SHP77 treated with DMSO at 0.1 percent for 48 hours (cell line): ENCODE data around the gene C1QTNF6.
"Not testable (repeated sequence)": the region's sequence is repeated elsewhere in the genome, so short reads cannot be mapped to it uniquely, and the experiment has no call there.

Source experiments
- DNase-seq: peaks from one replicate; lab custom pipeline; 2025; lab: John Stamatoyannopoulos, UW

C1QTNF6 gene

GRCh38 chr22:37206841-37207821 lies 19.1 kb upstream of the C1QTNF6 start:
- no peak for DNase-seq

GRCh38 chr22:37206118-37206840 lies 18.2 kb upstream of the C1QTNF6 start:
- DNase-seq = no peak

DNA sequence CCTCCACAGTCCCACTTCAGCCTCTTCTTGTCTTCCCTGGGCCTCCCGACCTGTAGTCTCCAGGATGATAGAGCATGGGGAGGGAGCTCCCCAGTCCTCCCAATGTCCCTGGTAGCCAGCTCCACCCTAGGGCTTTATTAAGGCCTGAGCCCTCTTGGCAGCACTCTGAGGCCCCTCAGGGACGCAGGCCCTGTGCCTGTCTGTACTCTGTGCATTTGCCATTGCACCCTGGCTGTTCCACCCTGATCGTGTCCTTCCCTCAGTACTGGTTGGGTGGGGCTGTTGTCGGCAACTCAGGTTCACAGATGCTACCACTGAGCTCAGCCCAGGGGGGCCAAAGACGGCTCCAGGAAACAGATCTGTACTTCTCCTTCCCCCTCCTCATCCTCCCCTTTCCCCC lies 17.0 kb upstream of the C1QTNF6 start:
- no peak for DNase-seq

DNA sequence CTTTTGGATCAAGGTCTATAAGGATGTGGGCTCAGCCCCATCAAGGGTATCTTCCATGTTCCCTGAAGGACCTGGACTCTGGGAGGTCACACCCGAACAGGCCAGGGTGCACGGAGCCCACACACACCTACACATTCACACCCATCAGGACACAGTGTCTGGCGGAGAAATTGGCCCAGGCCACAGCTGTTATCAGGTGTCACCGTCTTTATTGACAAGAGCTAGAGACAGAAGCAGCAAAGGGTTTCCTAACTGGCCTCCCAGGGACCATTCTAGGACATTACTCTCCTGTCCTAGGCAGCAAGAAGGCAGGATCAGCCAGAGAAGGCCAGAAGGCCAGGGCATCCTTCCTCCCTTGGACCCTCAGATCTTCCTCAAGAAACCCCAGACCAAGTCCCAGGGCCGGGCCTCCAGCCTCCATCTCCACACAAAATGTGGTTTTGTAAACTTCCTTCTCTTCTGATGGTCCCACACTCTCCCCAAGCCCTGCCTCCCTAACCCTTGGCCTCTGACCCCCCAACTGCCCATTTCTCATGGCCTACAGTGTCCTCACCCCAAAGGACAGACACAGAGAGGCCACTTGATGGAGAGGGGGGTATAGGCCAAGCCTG lies 16.1 kb upstream of the C1QTNF6 start:
- DNase-seq = no peak

DNA sequence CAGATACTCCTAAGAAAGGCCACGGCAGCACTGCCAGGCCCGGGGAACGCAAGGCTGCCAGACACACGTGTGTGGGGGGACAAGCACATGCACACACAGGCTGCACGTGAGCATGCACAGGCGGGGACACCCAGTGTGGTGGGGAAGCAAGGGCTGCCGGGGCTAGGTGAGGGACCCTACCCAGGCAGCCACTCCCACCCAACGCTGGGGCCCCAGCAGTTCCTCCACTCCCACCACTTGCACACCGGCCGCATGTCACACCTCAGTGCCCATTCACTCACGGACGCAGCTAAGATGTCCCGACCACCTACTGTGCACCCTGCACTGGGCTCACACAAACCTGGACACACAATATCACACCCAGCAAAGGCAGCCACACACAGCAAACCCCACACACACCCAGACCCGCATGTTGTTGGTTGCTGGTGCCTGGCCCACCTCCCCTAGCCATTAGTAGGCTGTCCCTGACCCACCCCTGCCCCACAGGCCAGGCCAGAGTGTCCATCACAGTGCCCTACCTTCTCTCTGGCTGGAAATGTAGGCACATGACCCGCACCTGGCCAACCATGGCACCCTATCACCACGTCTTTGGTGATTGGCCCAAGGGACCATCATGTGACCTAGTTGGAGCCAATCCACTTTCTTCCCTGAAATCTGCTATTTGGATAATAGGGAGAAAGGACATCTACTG lies 15.5 kb upstream of the C1QTNF6 start:
- DNase-seq = no peak

DNA sequence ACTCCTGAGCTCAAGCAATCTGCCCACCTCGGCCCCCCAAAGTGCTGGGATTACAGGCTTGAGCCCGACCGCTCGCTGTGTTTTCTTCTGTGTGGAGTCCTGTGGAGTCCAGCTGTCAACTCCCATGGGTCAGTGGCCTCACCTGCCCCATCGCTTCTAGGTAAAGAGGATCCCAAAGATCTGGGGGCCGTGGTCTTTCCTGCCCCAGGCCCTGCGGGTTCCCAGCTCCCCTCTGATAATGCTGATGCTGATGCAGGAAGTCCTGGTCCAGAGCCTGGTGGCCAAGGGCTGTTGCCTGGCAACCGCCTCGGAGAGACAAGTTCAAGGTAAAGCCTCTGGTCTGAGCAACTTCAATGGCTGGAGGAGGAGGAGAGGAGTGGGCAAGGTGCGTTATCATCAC lies 14.7 kb upstream of the C1QTNF6 start:
- no peak for DNase-seq

- DNase-seq = no peak
Observed at GRCh38 chr22:37202001-37202555, 14.0 kb upstream of the C1QTNF6 start.

DNA sequence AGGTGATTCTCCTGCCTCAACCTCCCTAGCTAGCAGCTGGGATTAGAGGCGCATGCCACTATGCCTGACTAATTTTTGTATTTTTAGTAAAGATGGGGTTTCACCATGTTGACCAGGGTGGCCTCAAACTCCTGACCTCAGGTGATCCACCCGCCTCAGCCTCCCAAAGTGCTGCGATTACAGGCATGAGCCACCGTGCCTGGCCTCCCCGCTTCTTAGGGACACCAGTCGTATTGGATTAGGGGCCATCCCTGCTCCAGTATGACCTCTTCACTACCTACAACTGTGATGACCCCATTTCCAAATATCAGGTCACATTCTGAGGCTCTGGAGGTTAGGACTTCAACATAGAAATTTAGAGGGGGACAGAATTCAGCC lies 13.4 kb upstream of the C1QTNF6 start:
- not testable (repeated sequence) for DNase-seq

DNA sequence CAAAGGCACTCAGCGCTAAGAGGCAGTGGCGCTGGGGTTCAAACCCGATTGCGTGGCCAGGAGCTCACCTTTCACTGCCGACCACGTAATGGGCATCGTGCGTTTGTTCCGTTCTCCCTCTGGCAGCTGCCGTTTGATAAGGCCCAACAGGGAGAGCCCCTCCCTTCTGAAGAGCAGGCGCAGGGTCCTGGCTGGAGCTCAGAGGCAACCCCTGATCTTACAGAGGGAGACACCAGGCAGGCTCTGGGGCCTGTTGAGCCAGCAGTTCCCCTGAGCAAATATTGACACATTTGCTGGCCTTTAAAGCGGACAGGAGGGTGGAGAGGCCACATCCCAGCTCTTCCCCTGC lies 11.7 kb upstream of the C1QTNF6 start:
- DNase-seq = peak; percentile 50

DNA sequence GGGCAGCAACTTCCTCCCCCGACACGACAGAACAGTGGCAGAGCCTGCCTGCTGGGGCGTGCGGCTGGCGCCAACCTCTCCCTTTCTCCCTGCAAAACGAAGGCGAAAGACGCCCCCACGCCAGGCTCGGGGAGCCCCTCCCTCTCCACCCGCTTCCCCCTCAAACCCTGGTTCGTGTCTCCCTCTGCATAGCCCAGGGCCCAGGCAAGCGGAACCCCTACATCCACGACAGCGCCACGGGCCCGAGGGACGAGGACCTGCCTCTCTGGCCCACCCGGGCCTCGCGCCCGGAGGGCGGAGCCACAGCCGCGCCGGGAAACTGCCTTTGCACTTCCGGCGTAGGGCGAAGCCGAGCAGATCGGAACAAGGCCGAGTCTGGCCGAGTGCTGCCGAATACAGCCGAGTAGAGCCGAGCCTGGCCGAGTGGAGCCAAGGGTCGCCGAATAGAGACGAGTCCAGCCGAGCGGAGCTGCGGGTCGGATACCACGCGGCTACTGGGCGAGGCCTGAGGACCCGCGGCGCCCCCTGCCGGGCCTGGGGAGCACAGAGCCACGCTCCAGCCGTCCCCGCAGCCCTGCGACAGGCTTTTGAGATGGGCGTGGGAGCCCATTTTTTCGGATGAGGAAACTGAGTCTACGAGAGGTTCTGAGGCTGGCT lies 11.2 kb upstream of the C1QTNF6 start:
- DNase-seq = peak; percentile 91

GRCh38 chr22:37198258-37199102 lies 10.4 kb upstream of the C1QTNF6 start:
- peak; percentile 8 for DNase-seq

- DNase-seq = no peak
Observed at GRCh38 chr22:37197451-37198257, 9.6 kb upstream of the C1QTNF6 start.

- no peak for DNase-seq
Observed at GRCh38 chr22:37196539-37197450, 8.7 kb upstream of the C1QTNF6 start.

DNA sequence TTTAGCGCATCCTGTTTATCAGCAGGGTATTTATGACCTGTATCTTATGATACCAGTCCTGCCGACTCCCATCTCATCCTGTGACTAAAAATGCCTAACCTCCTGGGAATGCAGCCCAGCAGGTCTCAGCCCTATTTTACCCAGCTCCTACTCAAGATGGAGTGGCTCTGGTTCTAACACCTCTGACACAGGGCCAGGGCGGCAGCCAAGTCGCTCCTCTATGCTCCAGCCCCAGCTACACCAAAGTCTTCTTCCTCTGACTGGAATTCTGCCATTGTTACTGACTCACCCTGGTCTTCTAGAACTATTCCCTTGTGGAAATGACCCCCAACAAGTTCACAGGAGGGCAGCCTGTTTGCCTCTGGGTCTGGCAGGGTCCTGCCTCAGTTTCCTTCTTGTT lies 7.9 kb upstream of the C1QTNF6 start:
- DNase-seq = no peak

DNA sequence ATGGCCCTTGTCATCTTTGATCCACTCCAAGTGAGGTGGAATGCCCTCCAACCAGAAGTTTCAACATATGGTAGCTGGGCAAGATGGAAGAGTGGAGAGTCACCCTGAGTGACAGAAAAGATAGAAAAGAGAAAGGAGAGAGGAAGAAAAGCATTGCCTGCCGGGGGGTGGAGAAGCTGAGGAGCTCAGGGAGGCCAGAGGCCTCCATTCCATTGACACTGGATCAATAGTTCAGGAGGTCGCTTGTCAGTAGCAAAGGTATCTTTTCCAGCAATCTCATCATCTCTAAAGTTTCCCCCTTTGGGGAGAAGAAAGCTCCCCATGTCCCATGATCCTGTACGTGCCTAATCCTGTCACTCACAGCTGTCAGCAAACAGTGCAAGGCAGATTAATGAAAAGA lies 6.7 kb upstream of the C1QTNF6 start:
- DNase-seq = no peak

DNA sequence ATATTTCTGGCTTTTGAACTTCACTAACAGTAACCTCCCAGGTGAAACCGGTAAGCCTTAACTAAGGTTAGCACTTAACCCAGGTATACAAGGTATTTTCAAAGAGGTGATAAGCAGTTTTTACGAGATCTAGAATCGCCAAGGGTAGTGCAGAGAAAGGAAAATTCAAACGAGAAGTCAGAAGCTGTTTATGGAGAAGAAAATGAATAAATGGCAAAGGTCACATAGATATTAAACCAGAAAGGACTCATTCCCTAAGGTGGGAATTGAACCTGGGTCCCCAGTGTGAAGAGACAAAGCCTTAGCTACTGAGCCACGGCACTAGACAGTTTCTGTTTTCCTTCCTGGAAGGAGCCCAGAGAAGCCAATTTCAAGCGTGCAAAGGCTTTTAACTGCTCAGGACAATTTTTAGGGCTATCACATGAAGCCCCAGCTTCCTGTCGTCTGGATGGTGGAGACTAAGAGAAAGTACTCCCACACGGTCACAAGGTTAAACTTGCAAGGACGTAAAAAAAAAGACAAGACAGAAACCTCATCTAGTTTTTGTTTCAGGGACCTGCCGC lies 5.7 kb upstream of the C1QTNF6 start:
- DNase-seq = no peak

- no peak for DNase-seq
Observed at GRCh38 chr22:37192741-37193140, 4.7 kb upstream of the C1QTNF6 start.

DNA sequence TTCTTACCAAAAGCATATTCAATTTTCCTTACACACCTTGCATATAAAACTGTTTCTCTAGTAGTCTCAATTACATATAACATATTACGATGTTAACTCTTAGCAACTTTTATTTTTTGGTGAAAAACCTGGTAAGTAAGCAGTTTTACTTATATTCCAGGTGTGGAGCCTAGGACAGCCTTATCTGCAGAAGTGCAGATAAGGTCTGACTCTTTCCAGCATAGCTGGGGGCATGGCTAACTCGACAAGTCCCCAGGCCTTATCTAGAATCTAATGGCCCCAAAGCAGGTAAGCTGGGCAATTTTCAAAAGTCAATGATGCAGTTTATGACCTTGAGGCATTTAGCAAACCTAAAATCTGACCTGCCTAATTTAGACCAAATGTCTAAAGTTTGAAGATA lies 4.2 kb upstream of the C1QTNF6 start:
- DNase-seq = no peak
